ENCODE data around the gene EYS.

The EYS gene

GRCh38 chr6:64721865-64722264 is 985.2 kb downstream of the EYS start:
- Histone ChIP-seq H3K79me2 (ENCODE audit: low read length) (no peaks in the 10 kb centered on the region), H4K20me1 (ENCODE audit: insufficient read depth, low read length) (no peaks in the 10 kb centered on the region), H3K4me1 (ENCODE audit: low read length) (no peaks in the 10 kb centered on the region), H3K9me2 (replicated peaks; ENCODE audit: insufficient read depth, low read length) (no peaks in the 10 kb centered on the region), H3K4me2 (ENCODE audit: low read depth, low read length) (no peak overlapping the region), H3K27me3 (replicated peaks; ENCODE audit: insufficient read depth, low read length) (no peaks in the 10 kb centered on the region), H3K27ac (ENCODE audit: low read length) (no peak overlapping the region), H3K36me3 (replicated peaks; ENCODE audit: insufficient read depth, low read length) (no peaks in the 10 kb centered on the region), H3K9ac (ENCODE audit: low read length) (no peak overlapping the region), H2AFZ (ENCODE audit: low read length) (no peak overlapping the region), H3K9me3 (replicated peaks; ENCODE audit: insufficient read depth, low read length) (no peaks in the 10 kb centered on the region), H3F3A (ENCODE audit: insufficient read depth, low read length) (no peaks in the 10 kb centered on the region), H3K4me3 (ENCODE audit: low read length) (no peak overlapping the region)
- no peak for DNase-seq
- TF ChIP-seq EZH2phosphoT487 (IDR thresholded peaks at IDR 0.05; ENCODE audit: low read length) (no peak), EZH2 (optimal IDR thresholded peaks at IDR 0.05; ENCODE audit: low read depth, low read length) (no peak), CTCF (IDR thresholded peaks at IDR 0.05; ENCODE audit: low read length) (no peak)

- Histone ChIP-seq H3K27me3 (replicated peaks; ENCODE audit: insufficient read depth, low read length) (no peaks in the 10 kb centered on the region), H3K9ac (ENCODE audit: low read length) (no peak overlapping the region), H3K4me2 (ENCODE audit: low read depth, low read length) (no peak overlapping the region), H3F3A (ENCODE audit: insufficient read depth, low read length) (no peaks in the 10 kb centered on the region), H3K9me2 (replicated peaks; ENCODE audit: insufficient read depth, low read length) (no peaks in the 10 kb centered on the region), H4K20me1 (ENCODE audit: insufficient read depth, low read length) (no peaks in the 10 kb centered on the region), H2AFZ (ENCODE audit: low read length) (no peak overlapping the region), H3K4me1 (ENCODE audit: low read length) (no peaks in the 10 kb centered on the region), H3K79me2 (ENCODE audit: low read length) (no peaks in the 10 kb centered on the region), H3K9me3 (replicated peaks; ENCODE audit: insufficient read depth, low read length) (no peaks in the 10 kb centered on the region), H3K4me3 (ENCODE audit: low read length) (no peak overlapping the region), H3K36me3 (replicated peaks; ENCODE audit: insufficient read depth, low read length) (no peaks in the 10 kb centered on the region), H3K27ac (ENCODE audit: low read length) (no peak overlapping the region)
- no peak for DNase-seq
- TF ChIP-seq EZH2phosphoT487 (IDR thresholded peaks at IDR 0.05; ENCODE audit: low read length) (no peak), EZH2 (optimal IDR thresholded peaks at IDR 0.05; ENCODE audit: low read depth, low read length) (no peak), CTCF (IDR thresholded peaks at IDR 0.05; ENCODE audit: low read length) (no peak)
These were observed 989.7 kb downstream of the EYS start for GRCh38 chr6:64717281-64717680.

- Histone ChIP-seq H3K9ac (ENCODE audit: low read length) (no peak overlapping the region), H3K79me2 (ENCODE audit: low read length) (no peaks in the 10 kb centered on the region), H3K4me1 (ENCODE audit: low read length) (no peaks in the 10 kb centered on the region), H3K36me3 (replicated peaks; ENCODE audit: insufficient read depth, low read length) (no peaks in the 10 kb centered on the region), H3F3A (ENCODE audit: insufficient read depth, low read length) (no peaks in the 10 kb centered on the region), H2AFZ (ENCODE audit: low read length) (no peak overlapping the region), H3K4me3 (ENCODE audit: low read length) (no peak overlapping the region), H3K9me3 (replicated peaks; ENCODE audit: insufficient read depth, low read length) (no peaks in the 10 kb centered on the region), H4K20me1 (ENCODE audit: insufficient read depth, low read length) (no peaks in the 10 kb centered on the region), H3K27me3 (replicated peaks; ENCODE audit: insufficient read depth, low read length) (no peaks in the 10 kb centered on the region), H3K27ac (ENCODE audit: low read length) (no peak overlapping the region), H3K4me2 (ENCODE audit: low read depth, low read length) (no peak overlapping the region), H3K9me2 (replicated peaks; ENCODE audit: insufficient read depth, low read length) (no peaks in the 10 kb centered on the region)
- DNase-seq = no peak
- TF ChIP-seq EZH2 (optimal IDR thresholded peaks at IDR 0.05; ENCODE audit: low read depth, low read length) (no peak), CTCF (IDR thresholded peaks at IDR 0.05; ENCODE audit: low read length) (no peak)
These were observed 991.4 kb downstream of the EYS start for GRCh38 chr6:64715624-64716023.

Measured in MM.1S (cell line).